GM12865 (cell line): ENCODE results near the gene MAP2K5.

Experiments used
- DNase-seq: peaks from one replicate; pipeline ENCODE4 v3.0.0; 2010; ENCODE audit warnings: low read depth
- H3K4me3 ChIP-seq: 2 replicates; pipeline ENCODE4 v1.5.1; 2011; ENCODE audit warnings: mild to moderate bottlenecking, low read depth, low read length, control low read depth
- TF ChIP-seq, protein P1 (sequence below): IDR thresholded peaks from 2 replicates; pipeline ENCODE4 v1.5.1; 2011; ENCODE audit warnings: low read length, control low read depth, low read depth, inconsistent platforms; ENCODE audit not compliant: insufficient read depth; ENCODE audit errors: missing control alignments

Gene MAP2K5

DNA sequence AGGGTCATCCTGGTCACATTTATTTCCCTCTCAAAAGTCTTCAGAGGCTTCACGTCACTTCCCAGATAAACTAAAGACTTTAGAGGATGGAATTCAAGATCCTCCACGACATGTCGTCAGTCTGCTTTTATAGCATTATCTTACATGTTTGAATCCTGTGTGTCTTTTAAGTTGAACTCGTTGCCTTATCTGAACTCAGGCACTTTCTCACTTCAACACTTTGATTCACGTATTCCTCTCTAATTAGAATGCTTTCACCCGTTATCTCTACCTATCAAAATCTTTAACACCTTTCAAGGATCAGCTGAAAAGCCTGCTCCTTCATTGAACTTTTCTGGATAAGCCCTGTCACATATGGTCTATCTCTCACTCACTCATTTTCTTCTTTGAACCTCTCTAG, 97.1 kb downstream of the MAP2K5 start:
- DNase-seq = no peak

GRCh38 chr15:67641453-67641852, 99.0 kb downstream of the MAP2K5 start:
- TF ChIP-seq, protein P1, sequence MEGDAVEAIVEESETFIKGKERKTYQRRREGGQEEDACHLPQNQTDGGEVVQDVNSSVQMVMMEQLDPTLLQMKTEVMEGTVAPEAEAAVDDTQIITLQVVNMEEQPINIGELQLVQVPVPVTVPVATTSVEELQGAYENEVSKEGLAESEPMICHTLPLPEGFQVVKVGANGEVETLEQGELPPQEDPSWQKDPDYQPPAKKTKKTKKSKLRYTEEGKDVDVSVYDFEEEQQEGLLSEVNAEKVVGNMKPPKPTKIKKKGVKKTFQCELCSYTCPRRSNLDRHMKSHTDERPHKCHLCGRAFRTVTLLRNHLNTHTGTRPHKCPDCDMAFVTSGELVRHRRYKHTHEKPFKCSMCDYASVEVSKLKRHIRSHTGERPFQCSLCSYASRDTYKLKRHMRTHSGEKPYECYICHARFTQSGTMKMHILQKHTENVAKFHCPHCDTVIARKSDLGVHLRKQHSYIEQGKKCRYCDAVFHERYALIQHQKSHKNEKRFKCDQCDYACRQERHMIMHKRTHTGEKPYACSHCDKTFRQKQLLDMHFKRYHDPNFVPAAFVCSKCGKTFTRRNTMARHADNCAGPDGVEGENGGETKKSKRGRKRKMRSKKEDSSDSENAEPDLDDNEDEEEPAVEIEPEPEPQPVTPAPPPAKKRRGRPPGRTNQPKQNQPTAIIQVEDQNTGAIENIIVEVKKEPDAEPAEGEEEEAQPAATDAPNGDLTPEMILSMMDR = no peak
- no peak overlapping the region for H3K4me3 ChIP-seq
- no peak for DNase-seq

More for the DNA sequence above, 97.1 kb downstream of the MAP2K5 start:
- no peak overlapping the region for H3K4me3 ChIP-seq
- TF ChIP-seq, protein P1 = no peak

DNA sequence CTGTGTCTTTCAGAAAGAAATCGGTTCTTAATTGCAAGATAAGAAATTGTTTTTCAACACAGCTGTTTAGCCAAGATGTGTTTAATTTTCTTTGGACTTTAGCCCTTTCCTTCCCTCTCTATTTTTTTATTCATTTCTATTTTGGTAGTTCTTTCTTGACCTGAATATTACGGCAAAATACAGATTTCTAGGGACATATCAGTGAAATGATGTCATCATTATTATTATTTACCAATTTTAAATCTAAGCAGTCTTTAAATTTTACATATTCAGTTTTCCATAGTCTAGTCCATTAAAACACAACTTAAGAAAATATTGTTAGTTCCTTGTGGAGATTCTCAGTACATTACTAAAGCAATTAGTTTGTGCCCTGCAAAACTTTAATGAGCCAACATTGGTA, 104.3 kb downstream of the MAP2K5 start:
- TF ChIP-seq, protein P1 = no peak
- DNase-seq = no peak
- no peak overlapping the region for H3K4me3 ChIP-seq

GRCh38 chr15:67652586-67652985, 110.1 kb downstream of the MAP2K5 start:
- no peak overlapping the region for H3K4me3 ChIP-seq
- TF ChIP-seq, protein P1 = no peak
- DNase-seq = no peak

DNA sequence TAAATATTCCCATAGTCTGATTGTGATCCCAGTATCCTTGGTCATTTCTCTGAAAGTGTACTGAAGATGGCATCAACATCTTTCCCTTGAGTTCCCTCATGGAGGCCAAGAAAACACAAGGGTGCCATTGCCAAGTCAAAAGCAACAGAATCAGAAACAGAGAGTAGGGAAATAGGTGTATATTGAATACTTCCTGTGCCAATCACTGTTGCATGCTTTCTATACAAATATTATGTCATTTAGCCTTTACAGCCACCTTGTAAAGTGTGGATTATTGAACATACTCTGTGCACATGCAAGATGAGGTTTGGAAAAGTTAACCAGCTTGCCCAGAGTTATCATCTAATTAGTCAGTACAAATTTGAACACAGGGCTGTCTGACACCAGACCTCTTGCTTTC, 117.9 kb downstream of the MAP2K5 start:
- DNase-seq = no peak
- no peak overlapping the region for H3K4me3 ChIP-seq
- TF ChIP-seq, protein P1 = no peak

- no peak overlapping the region for H3K4me3 ChIP-seq
- no peak for DNase-seq
- TF ChIP-seq, protein P1 = no peak
These were observed 118.5 kb downstream of the MAP2K5 start for GRCh38 chr15:67660874-67661606.
